ENCODE measurements around the gene KRTAP5-7. TPM values are rescaled to one million over a fixed set of nuclear protein-coding genes. Genes with fewer than 3 reads are reported as not detected.

Gene KRTAP5-7
- total and polyA plus RNA-seq, 2 donors (not counting 3 experiments of a cell fraction or from before 2014, with no cell fraction given): 0.07 TPM; not detected in 1

GRCh38 chr11:71491531-71491930, 35.5 kb upstream of the KRTAP5-7 start:
- dilution Hi-C loops (cut with MboI; ENCODE audit: extremely low pct_ligation_motif_present, low sequenced_read_pairs): no loop called here
- TF ChIP-seq, protein P1, sequence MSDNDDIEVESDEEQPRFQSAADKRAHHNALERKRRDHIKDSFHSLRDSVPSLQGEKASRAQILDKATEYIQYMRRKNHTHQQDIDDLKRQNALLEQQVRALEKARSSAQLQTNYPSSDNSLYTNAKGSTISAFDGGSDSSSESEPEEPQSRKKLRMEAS (IDR thresholded peaks at IDR 0.05; ENCODE audit: insufficient read depth, insufficient read length): no peak
- TF ChIP-seq CTCF (IDR thresholded peaks at IDR 0.05; ENCODE audit: extremely low read depth in 1 of 2, insufficient read depth in 1 of 2, low read depth in 1 of 2, low read length in 2 of 2) (no peak), MYC (IDR thresholded peaks at IDR 0.05; ENCODE audit: low read depth, low read length) (no peak), POLR2A (IDR thresholded peaks at IDR 0.05; ENCODE audit: low read depth, low read length) (no peak), POLR2AphosphoS5 (IDR thresholded peaks at IDR 0.05; ENCODE audit: insufficient read depth, low read depth, low read length) (no peak), FOS (IDR thresholded peaks at IDR 0.05; ENCODE audit: borderline replicate concordance, insufficient read depth, low read length) (no peak), GATA2 (IDR thresholded peaks at IDR 0.05; ENCODE audit: insufficient read depth, insufficient read length, low read depth, low read length) (no peak), JUN (IDR thresholded peaks at IDR 0.05; ENCODE audit: borderline replicate concordance, insufficient read depth, insufficient read length, low read depth) (no peak), EZH2 (IDR thresholded peaks at IDR 0.05; ENCODE audit: borderline replicate concordance, low read depth, low read length, severe bottlenecking) (no peak)
- no peaks in the 10 kb centered on the region for H3K79me2 ChIP-seq (ENCODE audit: control insufficient read depth, insufficient read depth, low read length)
- peaks cover 6 to 26% of the 10 kb centered on the region in 2 experiments for H3K36me3 ChIP-seq (ENCODE audit: control insufficient read depth in 2 of 2, extremely low read depth in 1 of 2, insufficient read depth in 2 of 2, low read length in 2 of 2)
- H3K27me3 ChIP-seq (ENCODE audit: control insufficient read depth in 2 of 2, insufficient read depth in 2 of 2, low read length in 2 of 2): no peaks in the 10 kb centered on the region
- ChIA-PET POLR2A (no interaction called here), CTCF (no interaction called here)
- intact Hi-C loops (cut with micrococcal nuclease): no loop called here
- H3K9me1 ChIP-seq (replicated peaks; ENCODE audit: control insufficient read depth, extremely low read depth, insufficient read depth, low read length): no peaks in the 10 kb centered on the region
- DNase-seq (ENCODE audit: low read depth, low spot score) (no peak), FAIRE-seq (no peak)
- H3K9ac ChIP-seq (replicated peaks; ENCODE audit: extremely low read depth, insufficient read depth, low read length): no peak overlapping the region
- no peaks in the 10 kb centered on the region for H3K9me3 ChIP-seq (replicated peaks; ENCODE audit: control insufficient read depth, insufficient read depth, low read length)
- peaks cover 25% of the 10 kb centered on the region for H3K4me1 ChIP-seq (ENCODE audit: control insufficient read depth, extremely low read depth, insufficient read depth, low read length)
- BruUV-seq (replicated peaks): no TSS peak
- H3K27ac ChIP-seq (ENCODE audit: insufficient read depth, low read depth, low read length): no peak overlapping the region
- no peak overlapping the region for H3K4me3 ChIP-seq (replicated peaks in 1 of 3; ENCODE audit: insufficient read depth in 1 of 3, low read depth in 1 of 3, low read length in 3 of 3)
- no peak overlapping the region for H3K4me2 ChIP-seq (ENCODE audit: insufficient read depth, low read length)
- no peak overlapping the region for H2AFZ ChIP-seq (ENCODE audit: low read depth, low read length)
- H4K20me1 ChIP-seq (replicated peaks; ENCODE audit: control insufficient read depth, extremely low read depth, insufficient read depth, low read length): no peaks in the 10 kb centered on the region

Data from endothelial cell of umbilical vein (primary cell).